Measurements from ENCODE around the gene EXOC1. TPM values are rescaled to one million over a fixed set of nuclear protein-coding genes. Genes with fewer than 3 reads are reported as not detected.

EXOC1 gene
- total and polyA plus RNA-seq, 9 of the 15 experiments (the other 6 are each of a cell fraction or from before 2014, with no cell fraction given): 16.0 to 45.5 (median 26.2) TPM

DNA sequence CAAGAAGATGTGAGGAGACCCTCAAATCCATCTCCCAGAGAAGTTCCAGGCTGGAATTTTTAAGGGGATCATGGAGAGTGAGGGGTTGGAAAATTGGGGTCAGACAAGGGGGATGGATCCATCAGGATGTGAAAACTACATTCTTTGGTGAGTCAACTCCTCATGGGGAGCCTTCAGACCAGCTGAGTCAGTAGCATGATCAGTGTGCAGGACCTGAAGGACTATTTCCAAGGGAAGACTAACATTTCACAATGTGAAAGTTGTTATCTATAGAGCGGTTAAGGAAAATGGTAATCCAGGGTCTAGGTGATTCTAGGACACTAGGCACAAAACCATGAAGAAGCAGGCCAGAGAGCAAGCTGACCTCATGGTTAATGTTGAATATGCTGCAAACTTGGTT, 56.7 kb downstream of the EXOC1 start:
- in situ Hi-C loops (cut with MboI): no loop called here
- Histone ChIP-seq H3K36me3 (ENCODE audit: control insufficient read depth, insufficient read depth, low read length) (no peaks in the 10 kb centered on the region), H3K9me1 (ENCODE audit: control insufficient read depth, insufficient read depth, low read length) (no peaks in the 10 kb centered on the region), H3K27ac (ENCODE audit: extremely low read depth, low read depth, low read length) (no peak overlapping the region), H2AFZ (ENCODE audit: low read depth, low read length) (no peak overlapping the region), H3K9me3 (replicated peaks; ENCODE audit: control insufficient read depth, insufficient read depth, low read depth, low read length) (0 out of 2 replicates have a peak, but pooled peaks cover 1% of the 10 kb centered on the region), H3K79me2 (ENCODE audit: control insufficient read depth, insufficient read depth, low read length) (no peaks in the 10 kb centered on the region), H3K4me3 (no peak overlapping the region), H3K4me2 (ENCODE audit: insufficient read depth, low read length) (no peak overlapping the region), H3K9ac (ENCODE audit: insufficient read depth in 1 of 2, low read depth in 2 of 2, low read length in 2 of 2) (no peak overlapping the region), H3K4me1 (replicated peaks in 1 of 2; ENCODE audit: control insufficient read depth in 2 of 2, insufficient read depth in 2 of 2, low read length in 2 of 2) (no peaks in the 10 kb centered on the region), H4K20me1 (replicated peaks; ENCODE audit: control insufficient read depth, insufficient read depth, low read length) (no peaks in the 10 kb centered on the region), H3K27me3 (ENCODE audit: control insufficient read depth in 2 of 2, insufficient read depth in 2 of 2, low read length in 2 of 2) (no peaks in the 10 kb centered on the region)
- CTCF ChIA-PET (ENCODE audit: low intra/inter-chr PET ratio): no interaction called here
- DNase-seq (ENCODE audit: extremely low read depth in 1 of 4, low spot score in 3 of 4): no peak
- ATAC-seq: no peak
- no TSS peak for BruUV-seq (replicated peaks)
- no peak for FAIRE-seq
- POLR2A ChIA-PET: no interaction called here
- intact Hi-C loops (cut with micrococcal nuclease): no loop called here
- 0 out of 2 replicates have a peak, but pooled peaks have one; percentile 25 for TF ChIP-seq FOSL1 (tag; conservative IDR thresholded peaks at IDR 0.05)
- TF ChIP-seq CBFA2T3 (IDR thresholded peaks at IDR 0.05): no peak
- peak; percentile 40; the same call in 1 of the 2 replicates for TF ChIP-seq CEBPB (tag; IDR thresholded peaks at IDR 0.05)
- WGBS (ENCODE audit: insufficient coverage, low coverage, missing lambda C conversion rate): 20% methylated on average over 1 of the region's 1 CpG

DNA sequence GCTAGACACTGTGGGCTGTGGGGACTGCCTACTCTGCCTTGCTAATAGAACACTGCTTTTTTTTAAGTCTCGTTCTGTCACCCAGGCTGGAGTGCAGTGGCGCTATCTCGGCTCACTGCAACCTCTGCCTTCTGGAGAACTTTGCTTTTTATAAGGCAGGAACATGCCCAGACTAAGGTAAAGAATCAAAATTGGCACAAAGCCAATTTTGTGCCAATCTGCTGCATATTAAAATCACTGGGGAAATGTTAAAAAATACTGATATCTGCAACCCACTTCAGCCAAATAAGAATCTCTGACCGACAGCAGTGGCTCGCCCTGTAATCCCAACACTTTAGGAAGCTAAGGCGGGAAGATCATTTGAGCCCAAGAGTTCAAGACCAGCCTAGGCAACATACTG, 58.8 kb downstream of the EXOC1 start:
- ChIA-PET CTCF (ENCODE audit: low intra/inter-chr PET ratio) (no interaction called here), POLR2A (no interaction called here)
- Histone ChIP-seq H3K79me2 (ENCODE audit: control insufficient read depth, insufficient read depth, low read length) (no peaks in the 10 kb centered on the region), H3K27ac (ENCODE audit: extremely low read depth, low read depth, low read length) (no peak overlapping the region), H3K9me1 (ENCODE audit: control insufficient read depth, insufficient read depth, low read length) (no peaks in the 10 kb centered on the region), H3K9me3 (replicated peaks; ENCODE audit: control insufficient read depth, insufficient read depth, low read depth, low read length) (0 out of 2 replicates have a peak, but pooled peaks cover 1% of the 10 kb centered on the region), H3K4me1 (replicated peaks in 1 of 2; ENCODE audit: control insufficient read depth in 2 of 2, insufficient read depth in 2 of 2, low read length in 2 of 2) (no peaks in the 10 kb centered on the region), H3K9ac (ENCODE audit: insufficient read depth in 1 of 2, low read depth in 2 of 2, low read length in 2 of 2) (no peak overlapping the region), H4K20me1 (replicated peaks; ENCODE audit: control insufficient read depth, insufficient read depth, low read length) (no peaks in the 10 kb centered on the region), H2AFZ (ENCODE audit: low read depth, low read length) (no peak overlapping the region), H3K27me3 (ENCODE audit: control insufficient read depth in 2 of 2, insufficient read depth in 2 of 2, low read length in 2 of 2) (no peaks in the 10 kb centered on the region), H3K4me2 (ENCODE audit: insufficient read depth, low read length) (no peak overlapping the region), H3K36me3 (ENCODE audit: control insufficient read depth, insufficient read depth, low read length) (no peaks in the 10 kb centered on the region), H3K4me3 (no peak overlapping the region)
- ATAC-seq (peak; percentile 50), FAIRE-seq (no peak), DNase-seq (ENCODE audit: extremely low read depth in 1 of 4, low spot score in 3 of 4) (no peak)
- TF ChIP-seq SMAD1 (IDR thresholded peaks at IDR 0.05; ENCODE audit: low read depth, low read length, partially characterized antibody): peak; percentile 77
- TF ChIP-seq CREBBP (IDR thresholded peaks at IDR 0.05; ENCODE audit: low read depth, low read length): no peak
- TF ChIP-seq NFIX (CRISPR knock-in tag; IDR thresholded peaks at IDR 0.05; ENCODE audit: low read depth): peak; percentile 94
- TF ChIP-seq, protein P1, sequence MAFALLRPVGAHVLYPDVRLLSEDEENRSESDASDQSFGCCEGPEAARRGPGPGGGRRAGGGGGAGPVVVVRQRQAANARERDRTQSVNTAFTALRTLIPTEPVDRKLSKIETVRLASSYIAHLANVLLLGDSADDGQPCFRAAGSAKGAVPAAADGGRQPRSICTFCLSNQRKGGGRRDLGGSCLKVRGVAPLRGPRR (CRISPR knock-in tag; IDR thresholded peaks at IDR 0.05): no peak
- TF ChIP-seq ZZZ3 (IDR thresholded peaks at IDR 0.05): no peak
- TF ChIP-seq MCM2 (IDR thresholded peaks at IDR 0.05; ENCODE audit: low read depth): no peak
- TF ChIP-seq PATZ1 (CRISPR knock-in tag; IDR thresholded peaks at IDR 0.05; ENCODE audit: borderline replicate concordance): no peak
- no peak for TF ChIP-seq SMAD4 (CRISPR knock-in tag; conservative IDR thresholded peaks at IDR 0.05)
- no peak for TF ChIP-seq SMARCC2 (IDR thresholded peaks at IDR 0.05; ENCODE audit: low read depth)
- peak; percentile 99 for TF ChIP-seq NFIC (IDR thresholded peaks at IDR 0.05)
- TF ChIP-seq ZNF347 (CRISPR knock-in tag; IDR thresholded peaks at IDR 0.05; ENCODE audit: low read depth): no peak
- TF ChIP-seq ZEB2 (IDR thresholded peaks at IDR 0.05): no peak
- BruUV-seq (replicated peaks): no TSS peak
- intact Hi-C loops (cut with micrococcal nuclease): no loop called here
- in situ Hi-C loops (cut with MboI): no loop called here
- WGBS (ENCODE audit: insufficient coverage, low coverage, missing lambda C conversion rate): 21% methylated on average over 6 of the region's 6 CpGs

Data from K562 (cell line).